DOHH2 (cell line): ENCODE results near the gene AMPH.

Experiments
- H3F3A ChIP-seq: fragments of 200-600 bp; sonication (generic), shearing (Covaris generic); 2 replicates; pipeline ENCODE4 v1.6.0; 2016; ENCODE audit warnings: antibody characterized with exemption, mild to moderate bottlenecking; ENCODE audit not compliant: control insufficient read depth, insufficient read depth
- H3K27ac ChIP-seq: fragments of 200-600 bp; sonication (generic); 2 replicates; pipeline ENCODE4 v1.5.1; 2014; ENCODE audit warnings: low read depth, mild to moderate bottlenecking, low read length, moderate library complexity
- H3K27me3 ChIP-seq: fragments of 200-600 bp; sonication (generic); 2 replicates; pipeline ENCODE4 v1.6.1; 2014; ENCODE audit warnings: mild to moderate bottlenecking, low read length, mixed read lengths; ENCODE audit not compliant: control insufficient read depth
- H3K36me3 ChIP-seq: fragments of 200-600 bp; sonication (generic); 2 replicates; pipeline ENCODE4 v1.6.1; 2014; ENCODE audit warnings: mild to moderate bottlenecking, low read length, moderate library complexity, mixed read lengths; ENCODE audit not compliant: control insufficient read depth
- H3K4me1 ChIP-seq: fragments of 200-600 bp; sonication (generic); 2 replicates; pipeline ENCODE4 v1.6.1; 2014; ENCODE audit warnings: mild to moderate bottlenecking, low read length, mixed read lengths; ENCODE audit not compliant: control insufficient read depth
- H3K4me2 ChIP-seq: fragments of 200-600 bp; sonication (generic); 2 replicates; pipeline ENCODE4 v1.6.0; 2014; ENCODE audit warnings: mild to moderate bottlenecking, low read length, moderate library complexity
- H3K4me3 ChIP-seq: fragments of 200-600 bp; sonication (generic); 2 replicates; pipeline ENCODE4 v1.5.1; 2014; ENCODE audit warnings: mild to moderate bottlenecking, low read length, mixed read lengths
- H3K79me2 ChIP-seq: fragments of 200-600 bp; sonication (generic); 2 replicates; pipeline ENCODE4 v1.6.1; 2014; ENCODE audit warnings: mild to moderate bottlenecking, low read length, mixed read lengths; ENCODE audit not compliant: control insufficient read depth
- H3K9me2 ChIP-seq: fragments of 200-600 bp; sonication (generic); replicated peaks from 2 replicates; pipeline ENCODE4 v1.6.1; 2014; ENCODE audit warnings: mild to moderate bottlenecking, low read length, mixed read lengths; ENCODE audit not compliant: control insufficient read depth
- H3K9me3 ChIP-seq: fragments of 200-600 bp; sonication (generic); 2 replicates; pipeline ENCODE4 v1.6.1; 2014; ENCODE audit warnings: antibody characterized with exemption, low read length, mixed read lengths; ENCODE audit not compliant: control insufficient read depth, insufficient read depth
- H4K20me1 ChIP-seq: fragments of 200-600 bp; sonication (generic); 2 replicates; pipeline ENCODE4 v1.6.0; 2014; ENCODE audit warnings: low read depth, mild to moderate bottlenecking, antibody characterized with exemption, low read length, moderate library complexity; ENCODE audit not compliant: control insufficient read depth, insufficient read depth
- EZH2phosphoT487 ChIP-seq: fragments of 200-600 bp; sonication (generic); IDR thresholded peaks from 2 replicates; pipeline ENCODE4 v1.6.1; 2017; ENCODE audit warnings: borderline replicate concordance, mild to moderate bottlenecking, antibody characterized with exemption, low read length, moderate library complexity, mixed read lengths
- TF ChIP-seq, protein P1 (sequence below): fragments of 200-600 bp; sonication (generic); IDR thresholded peaks from one replicate; pipeline ENCODE4 v1.5.1; 2014; ENCODE audit warnings: antibody characterized with exemption, mild to moderate bottlenecking, low read depth, low read length; ENCODE audit not compliant: poor library complexity, severe bottlenecking

AMPH gene

DNA sequence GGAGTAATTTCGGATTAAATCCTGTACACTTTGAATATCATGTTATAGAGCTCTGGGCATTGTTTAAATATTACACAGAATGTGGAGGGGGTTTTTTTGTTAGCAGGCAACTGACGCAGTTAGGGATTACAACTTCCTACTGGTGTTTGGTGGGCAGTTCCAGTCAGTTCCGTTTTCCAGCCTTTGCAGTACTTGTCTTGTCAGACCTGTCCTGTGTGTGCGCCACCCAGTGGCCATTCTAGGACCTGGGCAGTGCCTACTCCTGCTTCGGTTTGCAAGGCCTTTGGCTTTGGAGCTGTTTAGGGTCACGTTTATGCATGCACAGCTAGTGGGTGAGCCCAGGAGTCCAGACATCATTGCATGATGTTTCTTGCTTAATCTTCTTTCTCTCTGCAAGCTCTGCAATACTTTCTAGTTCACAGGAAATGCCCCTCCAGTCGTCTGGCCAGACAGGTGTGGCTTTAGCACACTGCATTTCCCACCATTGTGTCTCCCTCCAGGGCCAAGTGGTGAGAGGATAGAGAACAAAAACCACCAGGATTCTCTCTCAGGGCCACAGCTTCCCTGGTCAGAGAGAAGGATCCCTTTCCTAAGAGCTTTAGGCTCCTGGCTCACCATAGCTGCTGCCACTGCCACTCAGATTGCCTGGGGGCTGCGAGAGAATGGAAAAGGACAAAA, 261.2 kb downstream of the AMPH start:
- no peaks in the 10 kb centered on the region for H4K20me1 ChIP-seq

DNA sequence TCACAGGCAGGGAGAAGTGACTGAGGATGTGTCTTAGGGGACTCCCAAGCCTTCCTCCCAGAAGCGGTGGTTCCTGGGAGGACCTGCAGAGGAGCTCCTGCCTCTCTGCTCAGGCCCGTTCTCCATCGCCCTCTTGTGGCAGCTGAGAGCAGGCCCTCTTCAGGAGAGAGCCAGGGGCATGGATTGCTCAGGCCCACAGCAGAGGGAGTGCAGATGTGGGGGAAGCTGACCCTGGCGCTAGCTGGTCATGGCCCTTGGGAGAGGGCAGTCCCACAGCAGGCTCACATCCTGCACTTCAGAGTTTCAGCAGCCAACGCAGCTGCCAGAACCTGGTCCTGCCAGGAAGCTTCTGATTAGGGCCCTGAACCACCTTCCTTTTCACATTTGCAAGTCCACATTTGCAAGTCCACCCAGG, 263.0 kb downstream of the AMPH start:
- no peak for TF ChIP-seq EZH2phosphoT487
- TF ChIP-seq, protein P1, sequence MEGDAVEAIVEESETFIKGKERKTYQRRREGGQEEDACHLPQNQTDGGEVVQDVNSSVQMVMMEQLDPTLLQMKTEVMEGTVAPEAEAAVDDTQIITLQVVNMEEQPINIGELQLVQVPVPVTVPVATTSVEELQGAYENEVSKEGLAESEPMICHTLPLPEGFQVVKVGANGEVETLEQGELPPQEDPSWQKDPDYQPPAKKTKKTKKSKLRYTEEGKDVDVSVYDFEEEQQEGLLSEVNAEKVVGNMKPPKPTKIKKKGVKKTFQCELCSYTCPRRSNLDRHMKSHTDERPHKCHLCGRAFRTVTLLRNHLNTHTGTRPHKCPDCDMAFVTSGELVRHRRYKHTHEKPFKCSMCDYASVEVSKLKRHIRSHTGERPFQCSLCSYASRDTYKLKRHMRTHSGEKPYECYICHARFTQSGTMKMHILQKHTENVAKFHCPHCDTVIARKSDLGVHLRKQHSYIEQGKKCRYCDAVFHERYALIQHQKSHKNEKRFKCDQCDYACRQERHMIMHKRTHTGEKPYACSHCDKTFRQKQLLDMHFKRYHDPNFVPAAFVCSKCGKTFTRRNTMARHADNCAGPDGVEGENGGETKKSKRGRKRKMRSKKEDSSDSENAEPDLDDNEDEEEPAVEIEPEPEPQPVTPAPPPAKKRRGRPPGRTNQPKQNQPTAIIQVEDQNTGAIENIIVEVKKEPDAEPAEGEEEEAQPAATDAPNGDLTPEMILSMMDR = peak; percentile 94
- Histone ChIP-seq H3K4me3 (no peak overlapping the region), H3K4me1 (peaks cover 13% of the 10 kb centered on the region), H4K20me1 (no peaks in the 10 kb centered on the region), H3K9me2 (no peaks in the 10 kb centered on the region), H3K27me3 (no peaks in the 10 kb centered on the region), H3K79me2 (no peaks in the 10 kb centered on the region), H3F3A (peaks cover 3% of the 10 kb centered on the region; the same call in 1 of the 2 replicates), H3K4me2 (no peak overlapping the region), H3K27ac (no peak overlapping the region), H3K9me3 (no peaks in the 10 kb centered on the region), H3K36me3 (no peaks in the 10 kb centered on the region)

More for the DNA sequence above, 261.2 kb downstream of the AMPH start:
- H3K27me3 ChIP-seq = no peaks in the 10 kb centered on the region
- peak overlapping the region; percentile 25 for H3K4me2 ChIP-seq
- H3K79me2 ChIP-seq = no peaks in the 10 kb centered on the region
- H3K9me3 ChIP-seq = no peaks in the 10 kb centered on the region
- TF ChIP-seq, protein P1 = peak; percentile 100
- TF ChIP-seq EZH2phosphoT487 = no peak
- H3K4me1 ChIP-seq = peaks cover 11% of the 10 kb centered on the region
- no peak overlapping the region for H3K27ac ChIP-seq
- H3K4me3 ChIP-seq = no peak overlapping the region
- H3K9me2 ChIP-seq = no peaks in the 10 kb centered on the region
- no peaks in the 10 kb centered on the region for H3K36me3 ChIP-seq
- H3F3A ChIP-seq = peaks cover 3% of the 10 kb centered on the region; the same call in 1 of the 2 replicates

DNA sequence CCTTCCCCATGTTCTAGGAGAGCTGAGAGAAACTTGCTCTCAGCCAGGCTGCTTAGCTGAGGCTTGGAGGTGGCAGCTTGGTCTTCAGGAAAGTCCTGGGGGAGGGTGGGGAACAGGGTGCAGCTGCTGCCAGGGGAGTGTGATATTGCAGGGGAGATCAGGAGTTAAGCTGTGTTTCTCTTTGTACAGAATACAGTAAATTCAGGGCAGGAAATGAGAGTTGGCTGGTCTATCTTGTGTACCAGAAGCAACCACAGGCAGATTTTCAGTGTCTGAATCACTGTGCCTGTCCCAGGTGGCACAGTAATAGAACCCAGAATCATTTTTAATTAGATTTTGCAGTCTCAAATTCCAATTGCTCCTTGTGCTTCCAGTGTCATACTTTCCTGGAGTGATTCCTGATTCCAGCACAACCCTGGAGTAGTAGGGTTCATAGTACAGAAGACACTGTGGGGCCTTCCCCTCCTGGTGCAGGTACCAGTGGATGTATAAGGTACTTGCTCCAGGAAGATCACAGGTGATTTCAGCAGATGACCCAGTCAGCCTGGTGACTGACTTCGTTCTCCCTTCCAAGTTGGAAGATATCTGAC, 263.8 kb downstream of the AMPH start:
- no peak overlapping the region for H3K4me2 ChIP-seq

More for the DNA sequence above, 263.8 kb downstream of the AMPH start:
- Histone ChIP-seq H3K79me2 (no peaks in the 10 kb centered on the region), H3K9me3 (no peaks in the 10 kb centered on the region), H4K20me1 (no peaks in the 10 kb centered on the region), H3F3A (peaks cover 3% of the 10 kb centered on the region; the same call in 1 of the 2 replicates), H3K9me2 (no peaks in the 10 kb centered on the region), H3K36me3 (no peaks in the 10 kb centered on the region), H3K27ac (no peak overlapping the region), H3K27me3 (no peaks in the 10 kb centered on the region), H3K4me3 (no peak overlapping the region), H3K4me1 (peaks cover 21% of the 10 kb centered on the region)
- TF ChIP-seq EZH2phosphoT487 = no peak
- TF ChIP-seq, protein P1 = no peak
